ENCODE data around the gene KANSL2. TPM values are rescaled to one million over a fixed set of nuclear protein-coding genes. Genes with fewer than 3 reads are reported as not detected.

The KANSL2 gene
- total and polyA plus RNA-seq, 9 donors = 27.5 to 54.1 (median 35.4) TPM

- TF ChIP-seq CTCF (IDR thresholded peaks at IDR 0.05) = no peak
- TF ChIP-seq EP300 (IDR thresholded peaks at IDR 0.05) = no peak
- TF ChIP-seq POLR2A (IDR thresholded peaks at IDR 0.05) = no peak
- no peak overlapping the region for H3K4me3 ChIP-seq
- no peaks in the 10 kb centered on the region for H3K9me3 ChIP-seq
- no peaks in the 10 kb centered on the region for H3K4me1 ChIP-seq (ENCODE audit: insufficient read depth)
- intact Hi-C loops (cut with DNase I) = no loop called here
- H3K27me3 ChIP-seq = no peaks in the 10 kb centered on the region
- WGBS, 3 donors = 71 to 80% (median 75%) methylated on average over 4 of the region's 4 CpGs
- no peak for DNase-seq
- no peaks in the 10 kb centered on the region for H3K36me3 ChIP-seq
- no peak overlapping the region for H3K27ac ChIP-seq
These were observed 8.4 kb upstream of the KANSL2 start for GRCh38 chr12:48690436-48690835.

GRCh38 chr12:48688836-48689235 lies 6.8 kb upstream of the KANSL2 start:
- no peaks in the 10 kb centered on the region for H3K9me3 ChIP-seq
- H3K27me3 ChIP-seq = no peaks in the 10 kb centered on the region
- WGBS, 3 donors = 42 to 54% (median 52%) methylated on average over 1 of the region's 1 CpG
- TF ChIP-seq EP300 (IDR thresholded peaks at IDR 0.05) = no peak
- no peak for TF ChIP-seq POLR2A (IDR thresholded peaks at IDR 0.05)
- TF ChIP-seq CTCF (IDR thresholded peaks at IDR 0.05) = no peak
- intact Hi-C loops (cut with DNase I) = no loop called here
- H3K4me1 ChIP-seq (ENCODE audit: insufficient read depth) = no peaks in the 10 kb centered on the region
- DNase-seq = no peak
- no peak overlapping the region for H3K27ac ChIP-seq
- H3K36me3 ChIP-seq = no peaks in the 10 kb centered on the region
- H3K4me3 ChIP-seq = no peak overlapping the region

- Histone ChIP-seq H3K4me3 (no peak overlapping the region), H3K36me3 (no peaks in the 10 kb centered on the region), H3K4me1 (ENCODE audit: insufficient read depth) (peaks cover under 1% of the 10 kb centered on the region), H3K27ac (no peak overlapping the region), H3K27me3 (no peaks in the 10 kb centered on the region), H3K9me3 (no peaks in the 10 kb centered on the region)
- intact Hi-C loops (cut with DNase I) = no loop called here
- 76 to 84% (median 83%) methylated on average over 4 of the region's 4 CpGs for WGBS, 3 donors
- TF ChIP-seq POLR2A (IDR thresholded peaks at IDR 0.05) (no peak), CTCF (IDR thresholded peaks at IDR 0.05) (no peak), EP300 (IDR thresholded peaks at IDR 0.05) (no peak)
- no peak for DNase-seq
These were observed 5.6 kb upstream of the KANSL2 start for GRCh38 chr12:48687592-48687991.

GRCh38 chr12:48686615-48687334 lies 4.7 kb upstream of the KANSL2 start:
- intact Hi-C loops (cut with DNase I) = no loop called here
- Histone ChIP-seq H3K4me1 (ENCODE audit: insufficient read depth) (peaks cover 2% of the 10 kb centered on the region), H3K36me3 (no peaks in the 10 kb centered on the region), H3K27ac (no peak overlapping the region), H3K27me3 (no peaks in the 10 kb centered on the region), H3K4me3 (no peak overlapping the region), H3K9me3 (no peaks in the 10 kb centered on the region)
- DNase-seq = no peak
- 69 to 85% (median 76%) methylated on average over 6 of the region's 6 CpGs for WGBS, 3 donors
- no peak for TF ChIP-seq CTCF (IDR thresholded peaks at IDR 0.05)
- TF ChIP-seq POLR2A (IDR thresholded peaks at IDR 0.05) = no peak
- no peak for TF ChIP-seq EP300 (IDR thresholded peaks at IDR 0.05)

Data from ovary (tissue), 9 donors.